GM18519 (cell line): ENCODE data around the gene PIN1.

Experiments
- ATAC-seq: cut with Tn5 transposase; IDR thresholded peaks from one replicate; pipeline ENCODE4 v1.9.1; 2021; ENCODE audit warnings: mild to moderate bottlenecking, moderate library complexity; ENCODE audit not compliant: unreplicated experiment, low FRiP score

PIN1 gene

DNA sequence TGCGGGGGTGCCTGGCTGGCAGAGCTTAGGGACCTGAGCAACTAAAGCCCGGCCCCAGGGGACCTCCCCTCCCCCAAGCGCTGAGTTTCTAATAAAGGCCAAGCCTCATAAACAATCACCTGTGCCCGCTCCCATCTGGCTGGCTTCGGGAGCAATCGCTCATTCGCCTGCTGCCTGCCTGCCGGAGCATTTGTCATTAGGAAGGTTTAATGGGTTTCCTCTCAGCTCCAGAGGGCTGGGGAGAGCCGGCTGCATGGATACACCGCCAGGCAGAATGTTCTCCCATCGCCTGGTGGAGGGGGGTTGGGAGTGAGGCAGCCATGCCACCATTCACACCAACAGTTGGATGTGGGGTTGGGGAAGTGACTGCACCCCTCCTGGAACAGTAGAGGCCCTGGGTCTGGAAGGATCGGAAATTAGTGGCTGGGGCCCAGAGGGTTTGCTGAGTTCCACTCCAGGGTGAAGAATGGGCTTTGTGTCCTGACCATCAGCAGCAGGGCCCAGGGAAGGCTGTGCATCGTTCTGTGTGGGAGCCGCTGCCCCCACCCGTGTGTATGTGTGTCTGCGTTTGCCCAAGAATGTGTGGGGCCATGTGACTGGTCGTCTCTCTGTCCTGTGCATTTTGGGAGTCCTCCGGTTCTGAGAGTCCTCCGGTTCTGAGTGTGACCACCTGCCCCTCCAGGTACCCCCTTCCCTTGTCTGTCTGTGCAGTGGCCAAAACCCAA is 15.3 kb downstream of the PIN1 start:
- no peak for ATAC-seq

DNA sequence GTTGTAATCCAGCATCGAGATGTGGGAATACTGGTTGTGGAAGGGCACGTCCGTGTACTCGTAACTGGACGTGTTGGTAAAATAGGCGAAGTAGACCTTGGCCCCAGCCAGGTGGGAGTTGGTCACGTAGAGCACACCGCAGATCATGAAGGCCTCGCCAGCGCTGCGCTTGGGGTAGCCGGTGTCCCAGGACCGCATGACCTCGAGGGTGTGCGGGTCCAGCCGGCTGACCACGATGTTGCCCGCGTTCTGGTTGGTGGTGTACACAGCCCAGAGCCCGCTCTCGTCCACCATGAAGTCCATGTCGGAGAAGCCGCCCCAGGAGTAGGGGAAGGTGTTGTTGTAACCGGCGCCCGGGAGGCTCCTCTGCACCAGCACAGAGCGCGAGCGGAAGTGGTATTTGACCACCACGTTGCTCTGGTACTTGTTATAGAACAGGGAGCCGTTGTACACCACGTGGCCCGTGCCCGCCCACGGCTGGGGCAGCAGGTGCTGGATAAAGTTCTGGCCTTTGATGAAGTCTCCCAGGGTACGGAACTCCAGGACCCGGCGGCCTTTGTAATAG is 19.2 kb downstream of the PIN1 start:
- ATAC-seq: no peak

DNA sequence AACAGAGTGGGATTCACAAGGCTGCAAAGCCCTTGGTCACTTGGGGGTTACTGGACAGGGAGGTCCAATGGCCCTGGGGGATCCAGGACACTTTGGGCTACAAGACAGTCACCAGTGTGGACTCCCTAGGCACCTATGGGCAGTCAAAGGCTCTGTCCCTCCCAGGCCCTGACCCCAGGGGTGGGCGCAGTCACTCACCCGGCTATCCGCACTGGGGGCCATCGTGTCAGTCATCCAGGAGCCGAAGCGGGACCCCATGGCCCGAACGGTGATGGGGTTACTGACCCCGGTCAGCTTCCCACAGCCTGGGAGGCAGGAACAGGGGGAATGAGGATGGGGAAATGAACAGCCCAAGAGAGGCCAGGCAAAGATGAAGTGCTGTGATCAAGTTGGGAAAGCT is 21.5 kb downstream of the PIN1 start:
- no peak for ATAC-seq

DNA sequence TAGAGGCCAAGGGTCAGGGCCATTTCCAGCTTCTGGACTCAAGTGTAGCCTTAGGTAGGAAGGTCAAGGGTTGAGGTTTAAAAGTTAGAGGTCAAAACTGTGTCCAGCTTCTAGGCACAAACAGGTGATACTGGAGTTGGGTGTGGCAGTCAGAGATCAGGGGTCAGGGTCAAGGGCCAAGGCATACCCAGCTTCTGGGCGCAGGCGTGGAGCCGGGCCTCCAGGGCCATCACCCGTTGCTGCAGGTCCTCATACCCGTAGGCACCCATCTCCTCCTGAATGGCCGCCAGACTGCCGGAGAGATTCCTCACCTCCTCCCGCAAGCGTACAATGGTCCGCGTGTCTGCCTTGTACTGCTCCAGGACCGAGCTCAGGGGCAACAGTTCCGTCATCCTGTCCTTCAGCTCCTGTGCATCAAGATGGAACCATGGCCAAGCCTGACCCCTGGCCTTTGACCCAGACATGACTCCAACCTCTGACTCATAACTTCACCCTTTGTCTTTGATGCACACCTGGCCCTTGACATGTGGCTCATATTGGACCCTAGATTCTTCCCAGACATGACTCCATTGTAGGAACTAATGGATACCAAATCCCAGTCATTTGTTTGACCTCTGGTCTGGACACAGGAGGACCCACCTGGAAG is 22.1 kb downstream of the PIN1 start:
- ATAC-seq: no peak

DNA sequence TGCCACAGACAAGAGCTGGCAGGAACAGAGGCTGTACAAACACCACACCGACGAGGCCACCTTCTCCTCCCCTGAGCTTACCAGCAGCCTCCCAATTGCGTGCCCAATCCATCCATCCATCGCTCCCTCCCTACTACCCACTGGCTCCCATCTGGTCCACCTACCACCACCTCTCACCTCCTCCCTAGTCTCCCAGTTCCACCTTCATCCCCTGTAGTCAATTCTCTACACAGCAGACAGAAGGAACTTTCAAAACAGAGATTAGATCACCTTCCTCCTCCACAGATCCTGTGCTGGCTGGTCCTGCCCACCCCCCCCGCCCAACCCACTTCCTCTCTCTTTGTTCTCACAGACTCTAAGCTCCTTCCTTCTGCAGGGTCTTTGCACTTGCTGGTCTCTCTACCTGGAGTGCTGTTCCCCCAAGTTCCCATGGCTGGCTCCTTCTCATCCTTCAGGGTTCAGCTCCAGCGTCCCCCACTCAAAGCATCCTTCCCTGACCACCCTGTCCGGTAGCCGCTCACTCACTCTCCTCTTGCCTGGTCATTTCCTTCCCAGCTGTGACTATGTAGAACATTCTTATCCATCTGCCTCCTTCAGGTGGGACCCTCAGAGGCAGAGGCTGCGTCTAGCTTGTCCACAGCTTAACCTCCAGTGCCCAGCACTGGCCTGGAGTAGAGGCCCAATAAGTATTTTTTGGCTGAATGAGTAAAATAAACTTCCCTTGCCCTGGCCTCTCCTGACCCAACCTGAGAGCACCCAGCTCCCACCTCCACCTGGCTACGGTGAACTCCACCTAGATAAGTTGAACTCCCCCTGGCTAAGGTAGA is 23.0 kb downstream of the PIN1 start:
- ATAC-seq: no peak

DNA sequence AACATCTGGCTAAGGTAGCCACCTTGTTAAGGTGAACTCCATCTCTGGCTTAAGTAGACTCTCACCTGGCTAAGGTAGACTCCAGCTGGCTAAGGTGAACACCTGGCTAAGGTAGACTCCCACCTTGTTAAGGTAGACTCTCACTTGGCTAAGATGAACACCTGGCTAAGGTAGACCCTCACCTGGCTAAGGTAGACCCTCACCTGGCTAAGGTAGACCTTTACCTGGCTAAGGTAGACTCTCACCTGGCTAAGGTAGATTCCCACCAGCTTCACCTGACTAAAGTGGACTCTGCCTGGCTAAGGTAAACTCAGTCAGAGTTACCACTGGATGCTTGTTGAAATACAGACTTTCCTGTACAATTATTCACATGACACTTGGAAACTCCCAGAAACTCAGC is 23.6 kb downstream of the PIN1 start:
- ATAC-seq: no peak

DNA sequence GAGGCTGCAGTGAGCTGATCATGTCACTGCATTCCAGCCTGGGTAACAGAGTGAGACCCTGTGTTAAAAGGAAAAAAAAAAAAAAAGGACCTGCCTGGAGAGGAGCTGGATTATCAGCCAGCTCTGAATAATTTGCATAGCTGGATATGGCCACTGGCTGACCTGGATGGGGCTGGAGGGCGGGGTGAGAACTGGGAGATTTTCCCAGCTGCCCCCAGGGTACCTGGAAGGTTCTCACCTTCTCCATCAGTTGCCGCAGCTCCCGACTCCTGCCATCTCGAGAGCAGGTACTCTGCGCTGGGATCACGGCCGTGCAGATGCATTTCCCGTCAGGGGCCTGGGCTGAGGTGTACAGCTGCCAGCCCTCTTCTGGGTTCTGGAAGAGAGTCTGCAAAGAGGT is 25.3 kb downstream of the PIN1 start:
- ATAC-seq: no peak

DNA sequence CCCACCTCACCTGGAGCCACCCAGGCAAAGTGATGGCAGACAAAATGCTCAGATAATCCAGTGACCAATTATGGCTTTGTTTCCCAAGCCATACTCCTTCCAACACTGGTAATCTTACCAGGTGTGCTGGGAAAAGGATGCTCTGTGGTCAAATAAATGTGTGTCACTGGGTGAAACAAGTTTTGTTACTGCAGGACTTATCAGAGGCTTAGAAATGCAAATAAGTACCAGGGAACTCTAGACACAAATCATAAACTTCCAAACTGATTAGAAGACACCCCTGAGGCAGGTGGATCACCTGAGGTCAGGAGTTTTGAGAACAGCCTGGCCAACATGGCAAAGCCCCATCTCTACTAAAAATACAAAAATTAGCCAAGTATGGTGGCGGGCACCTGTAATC is 26.4 kb downstream of the PIN1 start:
- ATAC-seq: no peak

DNA sequence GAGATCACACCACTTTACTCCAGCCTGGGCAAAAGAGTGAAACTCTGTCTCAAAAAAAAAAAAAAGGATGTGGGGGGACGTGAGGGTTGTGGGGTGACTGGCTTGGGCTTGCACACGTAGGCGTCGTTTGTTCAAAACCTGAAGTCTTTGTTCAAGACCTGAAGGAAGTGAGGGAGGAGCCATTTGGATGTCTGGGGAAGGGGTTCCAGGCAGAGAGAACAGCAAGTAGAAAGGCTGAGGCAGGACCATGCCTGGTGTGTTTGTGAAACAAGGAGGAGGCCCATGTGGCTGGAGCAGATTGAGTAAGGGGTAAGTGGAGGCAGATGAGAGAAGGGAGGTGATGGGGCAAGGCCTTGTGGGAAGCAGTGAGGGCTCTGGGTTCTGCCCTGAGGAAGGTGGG is 27.8 kb downstream of the PIN1 start:
- ATAC-seq: no peak

DNA sequence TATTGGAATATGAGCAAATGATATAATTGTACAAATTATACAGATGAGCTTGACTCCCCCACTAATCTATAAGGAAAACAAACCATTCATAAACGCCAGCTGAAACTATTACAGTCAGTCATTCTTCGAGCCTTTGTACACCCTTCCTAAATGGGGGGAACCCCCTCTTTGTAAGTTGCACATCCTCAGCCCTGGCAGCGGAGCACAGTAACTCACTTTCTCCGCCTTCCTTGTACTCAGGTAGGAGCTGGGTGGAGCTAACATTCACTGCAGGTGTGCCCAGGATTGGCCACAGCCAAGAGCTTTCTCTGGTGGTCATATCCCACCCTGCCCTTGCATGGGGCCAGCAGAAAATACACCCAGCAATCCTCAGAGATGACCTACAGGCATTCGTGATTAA is 28.6 kb downstream of the PIN1 start:
- ATAC-seq: no peak

DNA sequence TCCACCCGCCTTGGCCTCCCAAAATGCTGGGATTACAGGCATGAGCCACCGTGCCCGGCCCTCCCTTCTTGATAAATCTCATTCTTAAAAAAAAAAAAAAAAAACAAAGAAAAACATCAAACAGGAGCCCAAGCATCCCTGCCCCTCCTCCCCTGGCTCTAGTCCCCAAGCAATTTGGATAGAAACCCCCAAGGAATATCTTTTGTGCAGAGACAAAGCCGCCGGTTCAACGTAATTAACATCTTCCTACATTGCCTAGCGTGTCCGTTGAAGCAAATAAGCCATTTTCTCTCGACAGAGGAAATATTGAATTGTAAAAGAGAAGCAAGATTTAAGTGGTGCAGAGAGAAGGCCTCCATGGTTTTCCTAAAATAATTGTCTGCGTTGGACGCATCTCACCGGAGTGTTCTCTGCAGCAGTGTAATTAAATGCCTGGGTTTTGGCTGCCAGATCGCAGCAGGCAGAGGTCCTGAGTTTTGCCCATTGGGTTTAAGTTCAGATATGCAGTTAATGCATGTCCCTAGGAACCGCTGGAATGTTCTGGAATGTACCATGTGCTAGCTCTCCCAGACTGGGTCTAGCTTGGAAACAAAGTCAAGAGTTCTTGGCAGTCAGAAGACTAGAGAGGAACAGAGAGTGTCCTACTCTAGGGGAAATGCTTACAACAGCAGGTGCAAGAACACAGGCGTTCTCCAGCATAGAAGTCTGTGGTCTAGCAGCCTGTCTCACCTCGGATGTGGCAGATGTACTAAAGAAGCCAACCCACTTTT is 30.8 kb downstream of the PIN1 start:
- no peak for ATAC-seq

DNA sequence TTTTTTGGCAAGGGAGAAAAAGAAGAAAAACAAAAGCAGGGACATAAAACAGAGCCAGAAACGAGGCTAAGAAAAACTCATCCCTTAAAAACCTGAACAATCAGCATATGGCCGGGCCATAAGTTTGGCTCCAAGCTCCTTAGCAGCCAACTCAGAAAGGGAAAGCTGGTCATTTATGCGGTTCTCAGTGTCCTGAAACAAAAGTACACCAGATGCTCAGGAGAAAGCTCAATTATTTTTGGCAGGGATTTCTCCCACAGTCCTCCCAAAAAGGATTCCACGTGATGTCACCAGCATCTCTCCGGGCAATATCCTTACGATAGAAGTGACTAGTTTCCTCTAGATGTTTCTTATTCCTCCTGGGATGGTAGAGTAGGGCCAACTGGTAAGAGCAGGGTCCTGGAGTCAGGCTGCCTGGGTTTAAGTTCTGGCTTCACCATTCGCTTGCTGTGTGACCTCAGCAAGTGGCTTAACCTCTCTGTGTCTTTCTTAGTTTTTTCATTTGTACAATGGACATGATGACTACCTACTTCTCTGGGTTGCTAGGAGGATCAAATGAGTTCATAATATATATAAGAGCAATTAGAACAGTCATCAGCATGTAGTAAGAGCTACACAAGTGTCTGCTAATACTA is 34.0 kb downstream of the PIN1 start:
- no peak for ATAC-seq

DNA sequence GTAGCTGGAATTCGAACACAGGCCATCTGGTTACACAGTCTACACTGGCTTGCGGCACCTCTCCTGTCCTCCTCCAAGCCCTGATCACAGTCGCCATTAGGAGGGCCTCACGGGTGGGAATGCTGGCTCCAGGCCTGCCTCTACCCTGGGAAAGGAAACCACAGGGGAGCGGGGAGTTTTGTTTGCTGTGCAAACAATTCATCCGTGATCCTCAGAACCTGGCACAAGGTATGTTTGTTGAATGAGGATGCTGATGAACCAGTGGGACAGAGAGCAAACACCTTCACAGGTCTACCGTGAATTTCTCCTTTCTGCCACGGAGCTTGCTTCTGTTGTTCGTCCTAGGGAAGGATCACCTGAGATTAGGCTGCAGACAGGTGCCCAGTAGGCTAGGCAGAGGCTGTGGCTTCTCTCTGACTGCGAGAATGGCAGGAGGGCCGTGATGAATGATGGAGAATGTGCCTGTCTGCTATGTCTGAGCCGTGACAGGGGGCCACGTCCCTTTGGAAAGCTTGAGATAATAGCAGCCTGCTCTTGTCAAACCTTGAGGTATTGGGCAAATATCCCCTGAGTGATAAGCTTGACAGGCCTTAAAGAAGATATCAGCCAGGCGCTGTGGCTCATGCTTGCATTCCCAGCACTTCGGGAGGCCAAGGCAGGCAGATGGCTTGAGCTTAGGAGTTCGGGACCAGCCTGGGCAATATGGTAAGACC is 36.7 kb downstream of the PIN1 start:
- ATAC-seq: no peak

DNA sequence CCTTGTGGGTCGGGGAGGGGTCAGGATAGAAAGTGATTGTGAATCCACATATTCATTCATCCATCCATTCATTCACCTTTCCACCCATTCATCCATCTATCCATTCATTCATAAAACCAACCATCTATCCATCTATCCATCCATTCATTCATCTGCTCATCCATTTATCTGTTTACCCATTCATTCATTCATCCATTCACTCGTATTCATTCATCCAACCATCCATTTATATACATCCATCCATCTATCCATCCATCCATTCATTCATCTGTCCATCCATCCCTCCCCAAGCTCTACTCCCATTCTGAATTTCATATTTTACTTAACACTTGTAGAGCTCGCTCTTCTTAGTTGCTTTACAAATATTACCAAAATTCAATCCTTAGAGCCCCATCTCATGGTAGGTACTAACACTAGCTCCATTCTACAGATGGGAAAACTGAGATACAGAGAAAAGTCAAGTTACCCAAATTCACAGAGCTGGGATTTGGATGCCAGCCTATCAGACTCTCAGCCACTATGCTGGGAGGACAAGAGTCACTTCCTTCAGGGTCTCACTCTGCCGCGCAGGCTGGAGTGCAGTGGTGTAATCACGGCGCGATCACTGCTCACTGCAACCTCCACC is 37.6 kb downstream of the PIN1 start:
- no peak for ATAC-seq

DNA sequence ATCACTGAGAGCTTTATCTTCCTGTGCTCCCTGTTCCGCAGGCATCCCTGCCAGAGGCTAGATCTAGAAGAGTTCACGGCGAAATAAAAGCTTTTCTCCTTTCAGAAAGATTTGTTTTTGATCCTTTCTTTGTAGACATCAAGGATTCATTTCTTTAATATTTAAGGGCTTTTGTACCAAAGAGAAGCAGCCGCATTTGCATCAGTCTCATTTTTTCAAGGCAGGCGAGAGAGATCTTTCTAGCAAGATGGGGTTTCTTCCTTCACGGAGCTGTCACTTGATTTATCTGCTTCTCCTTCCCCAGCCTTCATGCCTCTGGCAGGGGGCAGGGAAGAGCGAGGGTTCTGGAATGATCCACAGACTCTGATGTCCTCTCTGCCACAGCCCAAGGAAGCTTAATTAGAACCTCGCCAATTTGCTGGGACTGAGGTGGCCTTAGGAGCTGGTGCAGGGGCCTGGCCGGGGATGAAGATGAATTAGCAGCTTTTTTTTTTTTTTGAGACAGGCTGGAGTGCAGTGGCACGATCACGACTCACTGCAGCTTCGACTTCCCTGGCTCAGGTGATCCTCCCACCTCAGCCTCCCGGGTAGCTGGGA is 40.0 kb downstream of the PIN1 start:
- ATAC-seq: no peak

DNA sequence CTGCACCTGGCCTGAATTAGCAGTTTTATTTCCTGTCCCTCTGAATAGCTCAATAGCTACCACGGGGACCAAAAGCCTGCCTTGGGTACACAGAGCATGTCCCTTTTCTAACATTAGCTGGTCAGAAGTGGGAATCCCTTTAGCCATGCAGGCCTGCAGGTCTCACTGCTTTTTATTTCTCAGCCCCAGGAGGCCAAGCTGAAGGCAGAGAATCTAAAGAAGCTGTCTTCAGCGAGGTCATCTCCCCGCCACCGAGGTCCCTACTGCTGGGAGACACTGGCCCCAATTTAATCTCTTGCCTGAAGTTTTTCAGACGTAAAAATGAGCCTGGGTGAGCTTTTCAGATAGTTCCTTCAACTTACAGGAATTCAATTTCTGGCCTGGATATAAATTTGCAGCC is 40.7 kb downstream of the PIN1 start:
- ATAC-seq: no peak

DNA sequence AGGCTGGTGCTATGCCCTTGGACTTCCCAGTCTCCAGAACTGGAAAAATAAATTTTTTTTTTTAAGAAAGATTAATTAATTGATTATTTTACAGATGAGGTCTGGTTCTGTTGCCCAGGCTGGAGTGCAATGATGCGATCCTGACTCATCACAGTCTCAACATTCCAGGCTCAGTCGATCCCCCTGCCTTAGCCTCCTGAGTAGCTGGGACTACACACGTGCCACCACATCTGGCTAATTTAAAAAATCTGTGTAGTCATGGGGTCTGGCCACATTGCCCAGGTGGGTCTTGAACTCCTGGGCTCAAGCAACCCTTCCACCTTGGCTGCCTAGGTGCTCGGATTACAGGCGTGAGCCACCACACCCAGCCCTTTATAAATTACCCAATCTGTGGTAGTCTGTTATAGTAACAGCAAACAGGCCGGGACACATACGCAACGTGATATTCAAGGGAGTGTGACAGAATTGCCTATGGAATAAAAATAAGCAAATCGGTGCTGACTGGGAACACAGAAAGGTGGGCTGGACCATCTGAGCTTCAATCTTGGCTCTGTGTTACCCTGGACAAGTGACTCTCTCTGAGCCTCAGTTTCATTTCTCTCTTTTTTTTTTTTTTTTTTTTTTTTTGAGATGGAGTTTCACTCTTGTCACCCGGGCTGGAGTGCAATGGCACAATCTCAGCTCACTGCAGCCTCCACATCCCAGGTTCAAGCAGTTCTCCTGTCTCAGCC is 42.8 kb downstream of the PIN1 start:
- ATAC-seq: no peak
